Loucy (cell line): Measurements from ENCODE around the gene FAM219A.

Source experiments
- H2AFZ ChIP-seq: fragments of 200-600 bp; sonication (generic); 2 replicates; pipeline ENCODE4 v1.6.0; 2016; ENCODE audit warnings: antibody characterized with exemption, mild to moderate bottlenecking, low read length, moderate library complexity
- H3F3A ChIP-seq: fragments of 200-600 bp; 2 replicates; pipeline ENCODE4 v1.6.0; 2016; ENCODE audit warnings: antibody characterized with exemption, low read depth, mild to moderate bottlenecking
- H3K27me3 ChIP-seq: fragments of 200-600 bp; sonication (generic); 2 replicates; pipeline ENCODE4 v1.6.1; 2014; ENCODE audit warnings: low read length, mild to moderate bottlenecking; ENCODE audit not compliant: insufficient read depth, poor library complexity, severe bottlenecking
- H3K36me3 ChIP-seq: fragments of 200-600 bp; sonication (generic); 2 replicates; pipeline ENCODE4 v1.6.1; 2016; ENCODE audit warnings: low read length; ENCODE audit not compliant: insufficient read depth
- H3K4me1 ChIP-seq: fragments of 200-600 bp; sonication (generic); 2 replicates; pipeline ENCODE4 v1.5.1; 2014; ENCODE audit warnings: low read length, mild to moderate bottlenecking; ENCODE audit not compliant: insufficient read depth, poor library complexity, severe bottlenecking
- H3K4me2 ChIP-seq: fragments of 200-600 bp; sonication (generic); 2 replicates; pipeline ENCODE4 v1.6.0; 2014; ENCODE audit warnings: antibody characterized with exemption, low read length, low read depth, mild to moderate bottlenecking; ENCODE audit not compliant: poor library complexity, severe bottlenecking
- H3K4me3 ChIP-seq: fragments of 200-600 bp; sonication (generic); 2 replicates; pipeline ENCODE4 v1.5.1; 2014; ENCODE audit warnings: low read length, mild to moderate bottlenecking, mixed read lengths; ENCODE audit not compliant: poor library complexity, severe bottlenecking
- H3K79me2 ChIP-seq: fragments of 200-600 bp; sonication (generic); 2 replicates; pipeline ENCODE4 v1.6.1; 2014; ENCODE audit warnings: low read length; ENCODE audit not compliant: insufficient read depth
- H3K9ac ChIP-seq: fragments of 200-600 bp; sonication (generic); 2 replicates; pipeline ENCODE4 v1.6.0; 2014; ENCODE audit warnings: mild to moderate bottlenecking, low read depth, low read length, moderate library complexity; ENCODE audit not compliant: poor library complexity, severe bottlenecking
- H3K9me2 ChIP-seq: fragments of 200-600 bp; sonication (generic); replicated peaks from 2 replicates; pipeline ENCODE4 v1.6.1; 2016; ENCODE audit warnings: low read depth, low read length, mixed read lengths
- H3K9me3 ChIP-seq: fragments of 200-600 bp; sonication (generic); 2 replicates; pipeline ENCODE4 v1.6.1; 2014; ENCODE audit warnings: mild to moderate bottlenecking, antibody characterized with exemption, low read length, low read depth; ENCODE audit not compliant: insufficient read depth
- H4K20me1 ChIP-seq: fragments of 200-600 bp; sonication (generic); 2 replicates; pipeline ENCODE4 v1.6.0; 2014; ENCODE audit warnings: antibody characterized with exemption, low read length, mild to moderate bottlenecking; ENCODE audit not compliant: insufficient read depth, poor library complexity, severe bottlenecking
- CTCF ChIP-seq: fragments of 200-600 bp; sonication (generic); conservative IDR thresholded peaks from 2 replicates; pipeline ENCODE4 v1.5.1; 2014; ENCODE audit warnings: mild to moderate bottlenecking, antibody characterized with exemption, low read length
- EZH2phosphoT487 ChIP-seq: fragments of 200-600 bp; IDR thresholded peaks from 2 replicates; pipeline ENCODE4 v1.6.1; 2018; ENCODE audit warnings: antibody characterized with exemption, mild to moderate bottlenecking, moderate library complexity, borderline replicate concordance

The FAM219A gene

GRCh38 chr9:34498553-34498952 is 40.2 kb upstream of the FAM219A start:
- Histone ChIP-seq H3K4me2 (no peak overlapping the region), H3K79me2 (no peaks in the 10 kb centered on the region), H3K9me2 (no peaks in the 10 kb centered on the region), H4K20me1 (no peaks in the 10 kb centered on the region), H3K9ac (no peak overlapping the region), H3K27me3 (no peaks in the 10 kb centered on the region), H2AFZ (no peak overlapping the region), H3K36me3 (no peaks in the 10 kb centered on the region), H3K4me1 (no peaks in the 10 kb centered on the region), H3F3A (no peaks in the 10 kb centered on the region), H3K9me3 (no peaks in the 10 kb centered on the region), H3K4me3 (no peak overlapping the region)
- TF ChIP-seq EZH2phosphoT487 (no peak), CTCF (no peak)

GRCh38 chr9:34496149-34496712 is 37.9 kb upstream of the FAM219A start:
- H3K4me3 ChIP-seq, result no peak overlapping the region
- TF ChIP-seq CTCF (no peak), EZH2phosphoT487 (no peak)
- H3K4me2 ChIP-seq, result no peak overlapping the region
- no peaks in the 10 kb centered on the region for H3K9me3 ChIP-seq
- no peaks in the 10 kb centered on the region for H3K9me2 ChIP-seq
- H3K27me3 ChIP-seq, result no peaks in the 10 kb centered on the region
- no peaks in the 10 kb centered on the region for H3K79me2 ChIP-seq
- no peaks in the 10 kb centered on the region for H3K4me1 ChIP-seq
- H3F3A ChIP-seq, result no peaks in the 10 kb centered on the region
- no peak overlapping the region for H3K9ac ChIP-seq
- H4K20me1 ChIP-seq, result no peaks in the 10 kb centered on the region
- no peaks in the 10 kb centered on the region for H3K36me3 ChIP-seq
- H2AFZ ChIP-seq, result no peak overlapping the region

GRCh38 chr9:34493972-34494535 is 35.7 kb upstream of the FAM219A start:
- Histone ChIP-seq H4K20me1 (no peaks in the 10 kb centered on the region), H3K36me3 (no peaks in the 10 kb centered on the region), H3K4me1 (no peaks in the 10 kb centered on the region), H3K27me3 (no peaks in the 10 kb centered on the region), H3K9me2 (no peaks in the 10 kb centered on the region), H3F3A (no peaks in the 10 kb centered on the region), H3K79me2 (no peaks in the 10 kb centered on the region), H3K4me2 (no peak overlapping the region), H2AFZ (no peak overlapping the region), H3K9ac (no peak overlapping the region), H3K9me3 (no peaks in the 10 kb centered on the region), H3K4me3 (no peak overlapping the region)
- TF ChIP-seq CTCF, result no peak
- no peak for TF ChIP-seq EZH2phosphoT487
